SK-N-SH (cell line): ENCODE measurements around the gene FAM124A. TPM values are rescaled to one million over a fixed set of nuclear protein-coding genes. Genes with fewer than 3 reads are reported as not detected.

Experiments
- CTCF ChIA-PET: fragments of 300-600, 350-600 bp; formaldehyde crosslinking; extraction: SDS; loops from one replicate; lab custom pipeline; 2021; lab: Yijun Ruan, JAX
- POLR2A ChIA-PET: fragments of 350-600 bp; sonication (Branson Sonifier 250); formaldehyde crosslinking; extraction: SDS; loops from one replicate; lab custom pipeline; 2020; ENCODE audit warnings: antibody characterized with exemption, inconsistent platforms; lab: Yijun Ruan, JAX
- DNase-seq: peaks from one replicate; pipeline ENCODE4 v3.0.0; 2012
- H2AFZ ChIP-seq: fragments of 200-600 bp; sonication (generic); 2 replicates; pipeline ENCODE4 v1.8.1; 2016; ENCODE audit warnings: antibody characterized with exemption, mild to moderate bottlenecking, low read depth
- H3F3A ChIP-seq: fragments of 200-600 bp; sonication (generic); replicated peaks from 2 replicates; pipeline ENCODE3; 2016; ENCODE audit warnings: antibody characterized with exemption, mild to moderate bottlenecking; ENCODE audit not compliant: insufficient read depth
- H3K27ac ChIP-seq, 2 experiments: fragments of 200-500 bp in 1 of 2; fragments of 200-600 bp in 1 of 2; sonication (Bioruptor generic) in 1 of 2; sonication (generic), shearing (Covaris generic) in 1 of 2; 2 replicates each; pipeline versions ENCODE4 v1.5.1 to v1.6.1; 2014 to 2016; ENCODE audit warnings: low read depth in 2 of 2, inconsistent platforms in 1 of 2, low read length in 1 of 2, mild to moderate bottlenecking in 1 of 2, mixed read lengths in 1 of 2
- H3K27me3 ChIP-seq: fragments of 200-600 bp; sonication (generic), shearing (Covaris generic); 2 replicates; pipeline ENCODE4 v1.6.1; 2016; ENCODE audit warnings: mixed run types; ENCODE audit not compliant: insufficient read depth
- H3K36me3 ChIP-seq, 2 experiments: fragments of 200-500 bp in 1 of 2; fragments of 200-600 bp in 1 of 2; sonication (Bioruptor generic) in 1 of 2; sonication (generic) in 1 of 2; replicated peaks in 1 of 2; 2 replicates each; pipeline versions ENCODE3 to v1.5.1; 2014 to 2016; ENCODE audit warnings: low read length in 1 of 2, mild to moderate bottlenecking in 1 of 2; ENCODE audit not compliant: insufficient read depth in 2 of 2, control insufficient read depth in 1 of 2
- H3K4me1 ChIP-seq, 2 experiments: fragments of 200-500 bp in 1 of 2; fragments of 200-600 bp in 1 of 2; sonication (Bioruptor generic) in 1 of 2; sonication (generic), shearing (Covaris generic) in 1 of 2; 2 replicates each; pipeline versions ENCODE4 v1.5.1 to v1.6.1; 2014 to 2016; ENCODE audit warnings: low read depth in 1 of 2, low read length in 1 of 2, mixed run types in 1 of 2; ENCODE audit not compliant: insufficient read depth in 2 of 2, control insufficient read depth in 1 of 2
- H3K4me2 ChIP-seq: fragments of 200-600 bp; sonication (generic), shearing (Covaris generic); 2 replicates; pipeline ENCODE4 v1.6.1; 2017; ENCODE audit warnings: mixed run types
- H3K4me3 ChIP-seq, 2 experiments: fragments of 200-500 bp in 1 of 2; fragments of 200-600 bp in 1 of 2; sonication (Bioruptor generic) in 1 of 2; sonication (generic), shearing (Covaris generic) in 1 of 2; 2 replicates each; pipeline versions ENCODE4 v1.5.1 to v1.8.1; 2014 to 2016; ENCODE audit warnings: low read depth in 2 of 2, inconsistent platforms in 1 of 2, low read length in 1 of 2, mild to moderate bottlenecking in 1 of 2, mixed read lengths in 1 of 2, moderate library complexity in 1 of 2
- H3K79me2 ChIP-seq: fragments of 200-600 bp; sonication (generic); 2 replicates; pipeline ENCODE4 v1.8.1; 2017; ENCODE audit warnings: mild to moderate bottlenecking; ENCODE audit not compliant: insufficient read depth
- H3K9ac ChIP-seq: fragments of 200-600 bp; sonication (generic); 2 replicates; pipeline ENCODE4 v1.6.1; 2017; ENCODE audit warnings: mixed run types
- H3K9me2 ChIP-seq: fragments of 200-600 bp; sonication (generic); 2 replicates; pipeline ENCODE4 v1.6.1; 2017; ENCODE audit warnings: mixed run types
- H3K9me3 ChIP-seq: fragments of 200-600 bp; sonication (generic); 2 replicates; pipeline ENCODE4 v1.6.1; 2017; ENCODE audit warnings: mixed run types, mild to moderate bottlenecking, moderate library complexity
- H4K20me1 ChIP-seq: fragments of 200-600 bp; sonication (generic); 2 replicates; pipeline ENCODE4 v1.6.1; 2017; ENCODE audit warnings: mild to moderate bottlenecking, mixed run types; ENCODE audit not compliant: insufficient read depth
- EP300 ChIP-seq, 2 experiments: IDR thresholded peaks; 2 replicates each; pipeline versions ENCODE4 v1.4.0 to v1.6.1; 2012; ENCODE audit warnings: borderline replicate concordance in 1 of 2, low read depth in 1 of 2, low read length in 1 of 2
- FOXJ3 ChIP-seq: sonication (generic); formaldehyde crosslinking; IDR thresholded peaks from 2 replicates; pipeline ENCODE4 v1.5.1; 2020; ENCODE audit warnings: mild to moderate bottlenecking, missing genetic modification reagents
- FOXM1 ChIP-seq: IDR thresholded peaks from 2 replicates; pipeline ENCODE4 v1.4.0; 2012; ENCODE audit warnings: low read depth, mild to moderate bottlenecking
- GABPA ChIP-seq: IDR thresholded peaks from 2 replicates; pipeline ENCODE4 v1.4.0; 2012; ENCODE audit warnings: low read depth, mild to moderate bottlenecking
- JUND ChIP-seq: IDR thresholded peaks from 2 replicates; pipeline ENCODE4 v1.4.0; 2012
- MEF2A ChIP-seq: IDR thresholded peaks from 2 replicates; pipeline ENCODE4 v1.4.0; 2012; ENCODE audit warnings: low read depth, borderline replicate concordance
- NRF1 ChIP-seq: IDR thresholded peaks from 2 replicates; pipeline ENCODE4 v1.6.1; 2012; ENCODE audit warnings: low read depth, mild to moderate bottlenecking, low read length
- POLR2AphosphoS5 ChIP-seq: IDR thresholded peaks from 2 replicates; pipeline ENCODE4 v1.6.1; 2012; ENCODE audit warnings: low read depth, low read length
- RCOR1 ChIP-seq: fragments of 150-350 bp; IDR thresholded peaks from 2 replicates; pipeline ENCODE4 v1.6.1; 2017; ENCODE audit warnings: antibody characterized with exemption, low read length
- RFX5 ChIP-seq: IDR thresholded peaks from 2 replicates; pipeline ENCODE4 v1.6.1; 2012; ENCODE audit warnings: mild to moderate bottlenecking, improper control_type of control experiment, low read length
- RXRA ChIP-seq: IDR thresholded peaks from 2 replicates; pipeline ENCODE4 v1.4.0; 2012; ENCODE audit warnings: low read depth, mild to moderate bottlenecking, borderline replicate concordance
- SIN3A ChIP-seq: IDR thresholded peaks from 2 replicates; pipeline ENCODE4 v1.6.1; 2012; ENCODE audit warnings: low read depth, mild to moderate bottlenecking, low read length, moderate library complexity, borderline replicate concordance
- SMC3 ChIP-seq: IDR thresholded peaks from 2 replicates; pipeline ENCODE4 v1.6.1; 2012; ENCODE audit warnings: low read depth, low read length, improper control_type of control experiment
- TCF12 ChIP-seq: IDR thresholded peaks from 2 replicates; pipeline ENCODE4 v1.4.0; 2012
- TEAD4 ChIP-seq: IDR thresholded peaks from 2 replicates; pipeline ENCODE4 v1.4.0; 2012; ENCODE audit warnings: mild to moderate bottlenecking, borderline replicate concordance; ENCODE audit not compliant: insufficient read depth
- ZBTB33 ChIP-seq: IDR thresholded peaks from 2 replicates; pipeline ENCODE4 v1.4.0; 2012; ENCODE audit warnings: low read depth, borderline replicate concordance
- WGBS: methylation state at CpG from one replicate; pipeline ENCODE4 v1.1.6; 2017; ENCODE audit warnings: low lambda C conversion rate; 5-methylcytosine and 5-hydroxymethylcytosine counted together
- polyA plus RNA-seq, 3 experiments: library from polyadenylated mRNA; depleted of rRNA; stranded (reverse); fragments of >200 nt; gene quantifications; 2 replicates each; pipeline ENCODE4 v1.2.3, GENCODE V29; 2012
- TF ChIP-seq, protein P1 (sequence below): fragments of 200-600 bp; sonication (generic); IDR thresholded peaks from 2 replicates; pipeline ENCODE4 v1.6.1; 2017; ENCODE audit warnings: antibody characterized with exemption, mild to moderate bottlenecking, moderate library complexity

Gene FAM124A
- polyA plus RNA-seq, 1 of the 3 experiments (the other 2 are of a cell fraction): 1.5 TPM

GRCh38 chr13:51235186-51235585, 13.0 kb downstream of the FAM124A start:
- peaks cover 6 to 9% of the 10 kb centered on the region in 2 experiments; a peak in 2 of 4 replicates for H3K4me1 ChIP-seq
- H3K36me3 ChIP-seq: peaks cover 0 to 6% of the 10 kb centered on the region in 2 experiments
- no peaks in the 10 kb centered on the region for H4K20me1 ChIP-seq
- CTCF ChIA-PET: interaction anchor here (0.7 to 2.9 kb wide), 5 partner anchors 12 to 470 kb away, joined by 3 to 14 read pairs (median 3); no protein-coding TSS in a partner anchor
- WGBS: 90% methylated on average over 2 of the region's 2 CpGs
- H3K79me2 ChIP-seq: no peaks in the 10 kb centered on the region
- peaks cover 6% of the 10 kb centered on the region for H3F3A ChIP-seq
- no peak overlapping the region for H3K27ac ChIP-seq
- no peaks in the 10 kb centered on the region for H3K9me3 ChIP-seq
- POLR2A ChIA-PET: no interaction called here
- H3K27me3 ChIP-seq: no peaks in the 10 kb centered on the region
- H3K9me2 ChIP-seq: no peaks in the 10 kb centered on the region
- H2AFZ ChIP-seq: no peak overlapping the region
- TF ChIP-seq SIN3A (no peak), RCOR1 (no peak), FOXJ3 (CRISPR knock-in tag) (no peak), TCF12 (no peak), EP300 (IDR thresholded peaks at IDR 0.05; ENCODE audit: borderline replicate concordance in 1 of 2, low read depth in 1 of 2, low read length in 1 of 2) (no peak), RFX5 (no peak), FOXM1 (no peak), POLR2AphosphoS5 (no peak), TEAD4 (no peak), SMC3 (no peak)
- TF ChIP-seq, protein P1, sequence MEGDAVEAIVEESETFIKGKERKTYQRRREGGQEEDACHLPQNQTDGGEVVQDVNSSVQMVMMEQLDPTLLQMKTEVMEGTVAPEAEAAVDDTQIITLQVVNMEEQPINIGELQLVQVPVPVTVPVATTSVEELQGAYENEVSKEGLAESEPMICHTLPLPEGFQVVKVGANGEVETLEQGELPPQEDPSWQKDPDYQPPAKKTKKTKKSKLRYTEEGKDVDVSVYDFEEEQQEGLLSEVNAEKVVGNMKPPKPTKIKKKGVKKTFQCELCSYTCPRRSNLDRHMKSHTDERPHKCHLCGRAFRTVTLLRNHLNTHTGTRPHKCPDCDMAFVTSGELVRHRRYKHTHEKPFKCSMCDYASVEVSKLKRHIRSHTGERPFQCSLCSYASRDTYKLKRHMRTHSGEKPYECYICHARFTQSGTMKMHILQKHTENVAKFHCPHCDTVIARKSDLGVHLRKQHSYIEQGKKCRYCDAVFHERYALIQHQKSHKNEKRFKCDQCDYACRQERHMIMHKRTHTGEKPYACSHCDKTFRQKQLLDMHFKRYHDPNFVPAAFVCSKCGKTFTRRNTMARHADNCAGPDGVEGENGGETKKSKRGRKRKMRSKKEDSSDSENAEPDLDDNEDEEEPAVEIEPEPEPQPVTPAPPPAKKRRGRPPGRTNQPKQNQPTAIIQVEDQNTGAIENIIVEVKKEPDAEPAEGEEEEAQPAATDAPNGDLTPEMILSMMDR: no peak
- no peak overlapping the region for H3K4me3 ChIP-seq
- no peak for DNase-seq
- H3K9ac ChIP-seq: no peak overlapping the region
- H3K4me2 ChIP-seq: no peak overlapping the region

- Histone ChIP-seq H3K36me3 (peaks cover 0 to 6% of the 10 kb centered on the region in 2 experiments), H3K27ac (no peak overlapping the region), H3K4me2 (no peak overlapping the region), H3K4me3 (no peak overlapping the region), H3K79me2 (no peaks in the 10 kb centered on the region), H3K9me3 (no peaks in the 10 kb centered on the region), H3K9ac (no peak overlapping the region), H3F3A (no peaks in the 10 kb centered on the region), H4K20me1 (no peaks in the 10 kb centered on the region), H3K27me3 (no peaks in the 10 kb centered on the region), H2AFZ (no peak overlapping the region), H3K4me1 (peaks cover 2 to 9% of the 10 kb centered on the region in 2 experiments; a peak in 2 of 4 replicates), H3K9me2 (no peaks in the 10 kb centered on the region)
- ChIA-PET POLR2A (no interaction called here), CTCF (interaction anchor here (0.7 to 2.9 kb wide), 7 partner anchors 10 to 470 kb away, joined by 3 to 14 read pairs (median 3); no protein-coding TSS in a partner anchor)
- DNase-seq: no peak
- TF ChIP-seq NRF1: no peak
- TF ChIP-seq FOXM1: no peak
- no peak for TF ChIP-seq FOXJ3 (CRISPR knock-in tag)
- no peak for TF ChIP-seq SIN3A
- TF ChIP-seq MEF2A: no peak
- no peak for TF ChIP-seq RXRA
- TF ChIP-seq ZBTB33: no peak
- no peak for TF ChIP-seq GABPA
- TF ChIP-seq JUND: no peak
- 81% methylated on average over 4 of the region's 4 CpGs for WGBS
These were observed 13.7 kb downstream of the FAM124A start for GRCh38 chr13:51235756-51236490.
